HL-60 (cell line): Measurements from ENCODE around the gene CTSS.

ENCODE experiments used
- DNase-seq, 2 experiments: peaks; one replicate each; pipeline ENCODE4 v3.0.0-alpha.2; 2010 to 2020; ENCODE audit warnings: low read depth in 1 of 2, low spot score in 1 of 2
- H3K27ac ChIP-seq: fragments of 250-450 bp; sonication (Bioruptor Pico); replicated peaks from 2 replicates; pipeline ENCODE4 v1.5.1; 2020; ENCODE audit warnings: mild to moderate bottlenecking, moderate library complexity
- H3K27me3 ChIP-seq: fragments of 250-450 bp; sonication (Bioruptor Pico); 2 replicates; pipeline ENCODE4 v1.5.1; 2021; ENCODE audit warnings: mild to moderate bottlenecking, moderate library complexity; ENCODE audit not compliant: insufficient read depth, poor library complexity, severe bottlenecking
- H3K4me3 ChIP-seq: replicated peaks from 2 replicates; pipeline ENCODE4 v1.5.1; 2011; ENCODE audit warnings: mild to moderate bottlenecking, control low read depth, low read length; ENCODE audit not compliant: insufficient read depth
- CTCF ChIP-seq: IDR thresholded peaks from one replicate; pipeline ENCODE4 v1.5.1; 2011; ENCODE audit warnings: low read length, control low read depth, inconsistent platforms; ENCODE audit not compliant: insufficient read depth
- GABPA ChIP-seq: IDR thresholded peaks from 2 replicates; pipeline ENCODE4 v1.6.1; 2012; ENCODE audit warnings: low read depth
- POLR2AphosphoS5 ChIP-seq: IDR thresholded peaks from 2 replicates; pipeline ENCODE4 v1.6.1; 2012; ENCODE audit warnings: low read depth
- REST ChIP-seq: IDR thresholded peaks from 2 replicates; pipeline ENCODE4 v1.6.1; 2012; ENCODE audit warnings: low read depth; ENCODE audit not compliant: insufficient replicate concordance
- SPI1 ChIP-seq: IDR thresholded peaks from 2 replicates; pipeline ENCODE4 v1.6.1; 2012; ENCODE audit warnings: low read depth, mild to moderate bottlenecking, borderline replicate concordance

The CTSS gene

GRCh38 chr1:150763018-150763417 lies 2.6 kb downstream of the CTSS start:
- no peak for DNase-seq
- no peak overlapping the region for H3K4me3 ChIP-seq
- H3K27ac ChIP-seq = 0 out of 2 replicates have a peak overlapping the region, but pooled peaks have one; percentile 13
- no peaks in the 10 kb centered on the region for H3K27me3 ChIP-seq
- TF ChIP-seq SPI1 (no peak), GABPA (no peak), POLR2AphosphoS5 (no peak), REST (no peak), CTCF (no peak)

- no peak overlapping the region for H3K4me3 ChIP-seq
- H3K27ac ChIP-seq = no peak overlapping the region; the same call in 1 of the 2 replicates
- DNase-seq = no peak
- TF ChIP-seq REST (no peak), SPI1 (no peak), CTCF (no peak), POLR2AphosphoS5 (no peak), GABPA (no peak)
- no peaks in the 10 kb centered on the region for H3K27me3 ChIP-seq
Measured at GRCh38 chr1:150762552-150762951, 3.0 kb downstream of the CTSS start.

- Histone ChIP-seq H3K27ac (peak overlapping the region; percentile 41), H3K27me3 (no peaks in the 10 kb centered on the region), H3K4me3 (no peak overlapping the region)
- no peak for DNase-seq
- TF ChIP-seq REST (no peak), SPI1 (no peak), GABPA (no peak), CTCF (no peak), POLR2AphosphoS5 (no peak)
Measured at GRCh38 chr1:150761801-150762200, 3.8 kb downstream of the CTSS start.
